HG02973 (cell line): ENCODE measurements around the gene C1orf167.

Experiments used
- ATAC-seq: cut with Tn5 transposase; IDR thresholded peaks from one replicate; pipeline ENCODE4 v1.9.1; 2021; ENCODE audit warnings: moderate library complexity; ENCODE audit not compliant: unreplicated experiment

The C1orf167 gene

GRCh38 chr1:11782127-11782708, 20.2 kb downstream of the C1orf167 start:
- ATAC-seq, result no peak

- ATAC-seq, result no peak
Observed at GRCh38 chr1:11783556-11783955, 21.6 kb downstream of the C1orf167 start.

- ATAC-seq, result no peak
Observed at GRCh38 chr1:11784256-11784992, 22.4 kb downstream of the C1orf167 start.

- no peak for ATAC-seq
Observed at GRCh38 chr1:11784993-11785769, 23.2 kb downstream of the C1orf167 start.

- ATAC-seq, result no peak
Observed at GRCh38 chr1:11786168-11786567, 24.2 kb downstream of the C1orf167 start.

- ATAC-seq, result no peak
Observed at GRCh38 chr1:11787251-11787803, 25.3 kb downstream of the C1orf167 start.

GRCh38 chr1:11787804-11788436, 25.9 kb downstream of the C1orf167 start:
- ATAC-seq, result no peak

- ATAC-seq, result no peak
Observed at GRCh38 chr1:11788549-11789053, 26.6 kb downstream of the C1orf167 start.

- ATAC-seq, result no peak
Observed at GRCh38 chr1:11789126-11790067, 27.4 kb downstream of the C1orf167 start.

GRCh38 chr1:11790101-11790879, 28.3 kb downstream of the C1orf167 start:
- ATAC-seq, result no peak

- no peak for ATAC-seq
Observed at GRCh38 chr1:11790880-11791715, 29.1 kb downstream of the C1orf167 start.

- no peak for ATAC-seq
Observed at GRCh38 chr1:11792106-11792505, 30.1 kb downstream of the C1orf167 start.

- no peak for ATAC-seq
Observed at GRCh38 chr1:11793819-11794218, 31.8 kb downstream of the C1orf167 start.

GRCh38 chr1:11794446-11795237, 32.6 kb downstream of the C1orf167 start:
- no peak for ATAC-seq

- ATAC-seq, result no peak
Observed at GRCh38 chr1:11795238-11795890, 33.4 kb downstream of the C1orf167 start.

- ATAC-seq, result no peak
Observed at GRCh38 chr1:11796036-11796828, 34.2 kb downstream of the C1orf167 start.
